Activated naive CD8-positive, alpha-beta T cell (primary cell): ENCODE data around the gene ESRRG.

ENCODE experiments used
- H3K27ac Mint-ChIP-seq: one replicate; pipeline ENCODE4 v1.8.0; 2021; ENCODE audit warnings: mixed read lengths
- H3K27me3 Mint-ChIP-seq: one replicate; pipeline ENCODE4 v1.8.0; 2021; ENCODE audit warnings: mixed read lengths
- H3K36me3 Mint-ChIP-seq: one replicate; pipeline ENCODE4 v1.8.0; 2021; ENCODE audit warnings: mixed read lengths
- H3K4me1 Mint-ChIP-seq: one replicate; pipeline ENCODE4 v1.8.0; 2021; ENCODE audit warnings: low read depth, mixed read lengths
- H3K4me3 Mint-ChIP-seq: one replicate; pipeline ENCODE4 v1.8.0; 2021; ENCODE audit warnings: mild to moderate bottlenecking, mixed read lengths
- H3K9me3 Mint-ChIP-seq: one replicate; pipeline ENCODE4 v1.8.0; 2021; ENCODE audit warnings: low read depth, mixed read lengths

ESRRG gene

GRCh38 chr1:216457356-216457755, 265.9 kb downstream of the ESRRG start:
- no peak overlapping the region for H3K27ac Mint-ChIP-seq
- H3K4me3 Mint-ChIP-seq: no peak overlapping the region
- no peaks in the 10 kb centered on the region for H3K27me3 Mint-ChIP-seq

GRCh38 chr1:216456682-216457081, 266.5 kb downstream of the ESRRG start:
- Mint-ChIP-seq H3K4me3 (no peak overlapping the region), H3K9me3 (peaks cover 17% of the 10 kb centered on the region), H3K4me1 (no peaks in the 10 kb centered on the region), H3K36me3 (no peaks in the 10 kb centered on the region), H3K27ac (no peak overlapping the region), H3K27me3 (no peaks in the 10 kb centered on the region)

More at GRCh38 chr1:216457356-216457755, 265.9 kb downstream of the ESRRG start:
- Mint-ChIP-seq H3K4me1 (no peaks in the 10 kb centered on the region), H3K36me3 (no peaks in the 10 kb centered on the region), H3K9me3 (peaks cover 17% of the 10 kb centered on the region)

- peaks cover 18% of the 10 kb centered on the region for H3K9me3 Mint-ChIP-seq
- H3K36me3 Mint-ChIP-seq: no peaks in the 10 kb centered on the region
- H3K27ac Mint-ChIP-seq: no peak overlapping the region
- H3K4me1 Mint-ChIP-seq: no peaks in the 10 kb centered on the region
- H3K4me3 Mint-ChIP-seq: no peak overlapping the region
- H3K27me3 Mint-ChIP-seq: no peaks in the 10 kb centered on the region
Observed at GRCh38 chr1:216453777-216454176, 269.5 kb downstream of the ESRRG start.
